Colonic mucosa (tissue), 4 donors: ENCODE data around the gene MAP6. TPM values are rescaled to one million over a fixed set of nuclear protein-coding genes. Genes with fewer than 3 reads are reported as not detected.

Experiments used
- DNase-seq: peaks from one replicate; pipeline ENCODE4 v3.0.0-alpha.2; 2020
- H3K27ac ChIP-seq: fragments of 200-600 bp; one replicate; pipeline ENCODE4 v1.8.0; 2021
- H3K27me3 ChIP-seq: fragments of 200-600 bp; one replicate; pipeline ENCODE4 v1.8.0; 2021
- H3K36me3 ChIP-seq: fragments of 200-600 bp; one replicate; pipeline ENCODE4 v1.8.0; 2021
- H3K4me1 ChIP-seq: fragments of 200-600 bp; one replicate; pipeline ENCODE4 v1.8.0; 2021; ENCODE audit warnings: mild to moderate bottlenecking
- H3K4me3 ChIP-seq: fragments of 200-600 bp; one replicate; pipeline ENCODE4 v1.8.0; 2021
- H3K9ac ChIP-seq, 2 donors: one replicate each; pipeline ENCODE4 v1.7.0; 2013; ENCODE audit warnings: control low read depth in 2 of 2, low read depth in 2 of 2, low read length in 2 of 2
- H3K9me3 ChIP-seq: fragments of 200-600 bp; one replicate; pipeline ENCODE4 v1.8.0; 2021
- CTCF ChIP-seq: fragments of 200-600 bp; IDR thresholded peaks from one replicate; pipeline ENCODE4 v1.8.0; 2022; ENCODE audit warnings: antibody characterized with exemption, mild to moderate bottlenecking
- intact Hi-C: fragments of 100-400 bp; cut with DNase I; formaldehyde crosslinking; loops from one replicate; pipeline ENCODE4 v1.14.1; 2022
- total RNA-seq, 2 donors: library from RNA; stranded (reverse); fragmentation: NEBNext Ultra II Directional in 1 of 2; extraction: Animal tissue kit (Norgen Biotek cat#: 25700) in 1 of 2; gene quantifications; one replicate each; pipeline ENCODE4 v1.2.1, GENCODE V29; 2021
- donor health status: healthy.
- donor health status: DM: no; HTN: no; CAD: no.
- donor health status: DM: no; HTN: no; CAD: no.

Gene MAP6
- total RNA-seq, 2 donors from 2014 or later, result 0.79 to 2.6 TPM

GRCh38 chr11:75574698-75575602 lies 93.9 kb downstream of the MAP6 start:
- peaks cover 3% of the 10 kb centered on the region for H3K4me1 ChIP-seq
- intact Hi-C loops, result no loop called here
- H3K27me3 ChIP-seq, result no peaks in the 10 kb centered on the region
- no peak overlapping the region for H3K9ac ChIP-seq
- TF ChIP-seq CTCF, result no peak
- H3K27ac ChIP-seq, result no peak overlapping the region
- H3K9me3 ChIP-seq, result no peaks in the 10 kb centered on the region
- DNase-seq, result no peak
- H3K4me3 ChIP-seq, result no peak overlapping the region
- H3K36me3 ChIP-seq, result no peaks in the 10 kb centered on the region

- Histone ChIP-seq H3K4me1 (peaks cover 3% of the 10 kb centered on the region), H3K9me3 (no peaks in the 10 kb centered on the region), H3K36me3 (no peaks in the 10 kb centered on the region), H3K9ac (no peak overlapping the region), H3K4me3 (no peak overlapping the region), H3K27me3 (no peaks in the 10 kb centered on the region), H3K27ac (no peak overlapping the region)
- intact Hi-C loops, result no loop called here
- TF ChIP-seq CTCF, result no peak
- no peak for DNase-seq
These were observed 96.1 kb downstream of the MAP6 start for GRCh38 chr11:75572744-75573143.

- DNase-seq, result no peak
- Histone ChIP-seq H3K4me3 (no peak overlapping the region), H3K4me1 (no peaks in the 10 kb centered on the region), H3K36me3 (no peaks in the 10 kb centered on the region), H3K9ac (no peak overlapping the region), H3K27me3 (no peaks in the 10 kb centered on the region), H3K27ac (no peak overlapping the region), H3K9me3 (no peaks in the 10 kb centered on the region)
- intact Hi-C loops, result no loop called here
- no peak for TF ChIP-seq CTCF
These were observed 97.2 kb downstream of the MAP6 start for GRCh38 chr11:75571625-75572024.

GRCh38 chr11:75570559-75571139 lies 98.2 kb downstream of the MAP6 start:
- Histone ChIP-seq H3K27me3 (no peaks in the 10 kb centered on the region), H3K9me3 (no peaks in the 10 kb centered on the region), H3K4me1 (no peaks in the 10 kb centered on the region), H3K36me3 (no peaks in the 10 kb centered on the region), H3K9ac (no peak overlapping the region), H3K27ac (no peak overlapping the region), H3K4me3 (no peak overlapping the region)
- no peak for TF ChIP-seq CTCF
- intact Hi-C loops, result no loop called here
- DNase-seq, result no peak

GRCh38 chr11:75568616-75569219 lies 100.1 kb downstream of the MAP6 start:
- H3K4me1 ChIP-seq, result peaks cover 5% of the 10 kb centered on the region
- no peaks in the 10 kb centered on the region for H3K9me3 ChIP-seq
- no peaks in the 10 kb centered on the region for H3K27me3 ChIP-seq
- H3K36me3 ChIP-seq, result no peaks in the 10 kb centered on the region
- H3K9ac ChIP-seq, result no peak overlapping the region
- H3K27ac ChIP-seq, result no peak overlapping the region
- intact Hi-C loops, result no loop called here
- TF ChIP-seq CTCF, result no peak
- no peak for DNase-seq
- no peak overlapping the region for H3K4me3 ChIP-seq
